H9 (cell line): ENCODE data around the gene SLC25A27. TPM values are rescaled to one million over a fixed set of nuclear protein-coding genes. Genes with fewer than 3 reads are reported as not detected.

Source experiments
- DNase-seq: peaks from one replicate; pipeline ENCODE4 v3.0.0-alpha.2; 2017
- H2AFZ ChIP-seq: one replicate; pipeline ENCODE4 v1.6.1; 2013; ENCODE audit warnings: mild to moderate bottlenecking, low read length, control low read depth, moderate library complexity
- H2AK5ac ChIP-seq: 2 replicates; pipeline ENCODE4 v1.6.1; 2013; ENCODE audit warnings: low read length, control low read depth, mixed read lengths; ENCODE audit not compliant: insufficient read length
- H2BK120ac ChIP-seq: one replicate; pipeline ENCODE4 v1.6.1; 2013; ENCODE audit warnings: low read depth, mild to moderate bottlenecking, low read length, control low read depth, inconsistent platforms; ENCODE audit not compliant: poor library complexity, severe bottlenecking
- H2BK12ac ChIP-seq: 2 replicates; pipeline ENCODE4 v1.6.1; 2013; ENCODE audit warnings: low read length, control low read depth, mixed read lengths, low read depth; ENCODE audit not compliant: insufficient read length
- H2BK15ac ChIP-seq: 2 replicates; pipeline ENCODE4 v1.6.1; 2013; ENCODE audit warnings: low read depth, low read length, control low read depth
- H2BK20ac ChIP-seq: one replicate; pipeline ENCODE4 v1.6.1; 2013; ENCODE audit warnings: low read depth, mild to moderate bottlenecking, low read length, control low read depth, inconsistent platforms; ENCODE audit not compliant: poor library complexity, severe bottlenecking
- H2BK5ac ChIP-seq: 2 replicates; pipeline ENCODE4 v1.6.1; 2013; ENCODE audit warnings: low read length, control low read depth, mixed read lengths; ENCODE audit not compliant: insufficient read length
- H3K14ac ChIP-seq: 2 replicates; pipeline ENCODE4 v1.6.1; 2013; ENCODE audit warnings: low read length, control low read depth; ENCODE audit not compliant: insufficient read depth
- H3K18ac ChIP-seq: 2 replicates; pipeline ENCODE4 v1.6.1; 2013; ENCODE audit warnings: low read depth, mild to moderate bottlenecking, mixed read lengths, low read length, control low read depth; ENCODE audit not compliant: insufficient read length
- H3K23ac ChIP-seq: 2 replicates; pipeline ENCODE4 v1.6.1; 2013; ENCODE audit warnings: low read length, control low read depth, mixed read lengths, low read depth; ENCODE audit not compliant: insufficient read length
- H3K23me2 ChIP-seq: 2 replicates; pipeline ENCODE4 v1.6.1; 2013; ENCODE audit warnings: low read depth, mild to moderate bottlenecking, mixed read lengths, low read length, control low read depth; ENCODE audit not compliant: insufficient read length, poor library complexity, severe bottlenecking
- H3K27ac ChIP-seq: 2 replicates; pipeline ENCODE4 v1.5.1; 2013; ENCODE audit warnings: low read length, control low read depth, mixed read lengths, low read depth; ENCODE audit not compliant: insufficient read length
- H3K27me3 ChIP-seq: 2 replicates; pipeline ENCODE4 v1.6.1; 2013; ENCODE audit warnings: low read length, control low read depth, inconsistent platforms; ENCODE audit not compliant: insufficient read depth
- H3K4ac ChIP-seq: 2 replicates; pipeline ENCODE4 v1.6.1; 2013; ENCODE audit warnings: low read depth, mild to moderate bottlenecking, control low read depth, inconsistent platforms, low read length, moderate library complexity
- H3K4me1 ChIP-seq: 2 replicates; pipeline ENCODE4 v1.6.1; 2013; ENCODE audit warnings: low read length, control low read depth, inconsistent platforms; ENCODE audit not compliant: insufficient read depth
- H3K4me2 ChIP-seq: 2 replicates; pipeline ENCODE4 v1.6.1; 2013; ENCODE audit warnings: low read length, control low read depth, mixed read lengths; ENCODE audit not compliant: insufficient read length, insufficient read depth
- H3K56ac ChIP-seq: 2 replicates; pipeline ENCODE4 v1.6.1; 2013; ENCODE audit warnings: low read depth, mild to moderate bottlenecking, mixed read lengths, low read length, control low read depth; ENCODE audit not compliant: insufficient read length
- H3K79me1 ChIP-seq: 2 replicates; pipeline ENCODE4 v1.6.1; 2013; ENCODE audit warnings: low read depth, mild to moderate bottlenecking, moderate library complexity, low read length, control low read depth, inconsistent platforms; ENCODE audit not compliant: insufficient read depth, poor library complexity, severe bottlenecking
- H3K79me2 ChIP-seq: 2 replicates; pipeline ENCODE4 v1.6.1; 2013; ENCODE audit warnings: low read length, control low read depth, inconsistent platforms; ENCODE audit not compliant: insufficient read depth
- H3K9ac ChIP-seq: 2 replicates; pipeline ENCODE4 v1.6.1; 2013; ENCODE audit warnings: low read length, control low read depth, mixed read lengths; ENCODE audit not compliant: insufficient read length; ENCODE audit errors: extremely low read depth
- H3K9me3 ChIP-seq: one replicate; pipeline ENCODE4 v1.6.1; 2013; ENCODE audit warnings: low read depth, low read length, inconsistent platforms; ENCODE audit not compliant: control insufficient read depth
- H3T11ph ChIP-seq: one replicate; pipeline ENCODE4 v1.6.1; 2013; ENCODE audit warnings: mild to moderate bottlenecking, low read length, control low read depth, inconsistent platforms
- H4K20me1 ChIP-seq: one replicate; pipeline ENCODE4 v1.6.1; 2013; ENCODE audit not compliant: control insufficient read depth, insufficient read length, insufficient read depth
- H4K5ac ChIP-seq: 2 replicates; pipeline ENCODE4 v1.6.1; 2013; ENCODE audit warnings: low read depth, mild to moderate bottlenecking, mixed read lengths, low read length, control low read depth; ENCODE audit not compliant: insufficient read length
- H4K8ac ChIP-seq: replicated peaks from 2 replicates; pipeline ENCODE4 v1.6.1; 2013; ENCODE audit warnings: low read length, control low read depth, mixed read lengths, low read depth; ENCODE audit not compliant: insufficient read length
- H4K91ac ChIP-seq: 2 replicates; pipeline ENCODE4 v1.6.1; 2013; ENCODE audit warnings: low read depth, mild to moderate bottlenecking, moderate library complexity, mixed read lengths, low read length, control low read depth; ENCODE audit not compliant: insufficient read length
- H3K27ac Mint-ChIP-seq, 3 experiments: 2 replicates in 2 of 3; 3 replicates in 1 of 3; pipeline ENCODE4 v1.8.0; 2020 to 2021; ENCODE audit warnings: mixed read lengths in 3 of 3, mild to moderate bottlenecking in 1 of 3, moderate library complexity in 1 of 3
- H3K27me3 Mint-ChIP-seq: 2 replicates; pipeline ENCODE4 v1.8.0; 2021; ENCODE audit warnings: low read depth, mild to moderate bottlenecking, moderate library complexity, mixed read lengths
- H3K36me3 Mint-ChIP-seq, 3 experiments: 2 replicates in 2 of 3; 3 replicates in 1 of 3; pipeline ENCODE4 v1.8.0; 2020 to 2021; ENCODE audit warnings: low read depth in 3 of 3, mixed read lengths in 3 of 3; ENCODE audit not compliant: insufficient read depth in 1 of 3
- H3K4me1 Mint-ChIP-seq, 2 experiments: 2 replicates each; pipeline ENCODE4 v1.8.0; 2020; ENCODE audit warnings: mixed read lengths in 2 of 2
- H3K4me3 Mint-ChIP-seq, 2 experiments: 2 replicates in 1 of 2; 3 replicates in 1 of 2; pipeline ENCODE4 v1.8.0; 2020 to 2021; ENCODE audit warnings: mild to moderate bottlenecking in 2 of 2, mixed read lengths in 2 of 2, moderate library complexity in 1 of 2
- H3K9me3 Mint-ChIP-seq, 2 experiments: 2 replicates in 1 of 2; 3 replicates in 1 of 2; pipeline ENCODE4 v1.8.0; 2020; ENCODE audit warnings: mild to moderate bottlenecking in 2 of 2, mixed read lengths in 2 of 2, moderate library complexity in 1 of 2
- CTCF ChIP-seq: fragments of 200-600 bp; sonication (generic); conservative IDR thresholded peaks from 3 replicates; pipeline ENCODE4 v1.8.0; 2021; ENCODE audit warnings: antibody characterized with exemption, mild to moderate bottlenecking
- WGBS: extraction: QIAGEN DNeasy Blood & Tissue Kit; methylation state at CpG from one replicate; pipeline ENCODE4 v1.1.7; 2013; ENCODE audit warnings: missing lambda C conversion rate, low lambda C conversion rate, mixed read lengths; ENCODE audit not compliant: insufficient read length; ENCODE audit errors: extremely low coverage; 5-methylcytosine and 5-hydroxymethylcytosine counted together
- total RNA-seq: library from RNA; stranded (reverse); gene quantifications from 2 replicates; pipeline ENCODE4 v1.2.1, GENCODE V29; 2021

The SLC25A27 gene
- total RNA-seq, 1 experiment from 2014 or later = 5.1 TPM

- H3K23me2 ChIP-seq = no peaks in the 10 kb centered on the region
- no peak overlapping the region for H3K4me2 ChIP-seq
- no peaks in the 10 kb centered on the region for H3K79me2 ChIP-seq
- H3K9me3 Mint-ChIP-seq = no peaks in the 10 kb centered on the region
- no peak overlapping the region for H4K5ac ChIP-seq
- H3T11ph ChIP-seq = no peak overlapping the region
- H3K79me1 ChIP-seq = no peaks in the 10 kb centered on the region
- H3K27me3 ChIP-seq = no peaks in the 10 kb centered on the region
- H3K56ac ChIP-seq = no peak overlapping the region
- no peak overlapping the region for H3K9ac ChIP-seq
- no peaks in the 10 kb centered on the region for H4K20me1 ChIP-seq
- H3K4me1 Mint-ChIP-seq = peaks cover 0 to 4% of the 10 kb centered on the region in 2 experiments; a peak in 1 of 4 replicates
- no peak overlapping the region for H4K8ac ChIP-seq
- no peak overlapping the region for H2AFZ ChIP-seq
- H2BK5ac ChIP-seq = no peak overlapping the region
- no peak overlapping the region for H3K27ac ChIP-seq
- no peak overlapping the region for H3K4ac ChIP-seq
- no peak overlapping the region for H2BK20ac ChIP-seq
- no peaks in the 10 kb centered on the region; the same call in 1 of the 2 replicates for H3K27me3 Mint-ChIP-seq
- TF ChIP-seq CTCF = peak; percentile 36; the same call in 2 of the 3 replicates
- no peak overlapping the region for H2BK12ac ChIP-seq
- no CpG with 5 or more reads among the region's 3 CpGs for WGBS
- no peaks in the 10 kb centered on the region for H3K4me1 ChIP-seq
- no peaks in the 10 kb centered on the region for H3K9me3 ChIP-seq
- DNase-seq = no peak
- no peak overlapping the region for H2BK15ac ChIP-seq
- H3K14ac ChIP-seq = no peak overlapping the region
- no peak overlapping the region for H4K91ac ChIP-seq
- H3K23ac ChIP-seq = no peak overlapping the region
- H3K36me3 Mint-ChIP-seq = no peaks in the 10 kb centered on the region
- no peak overlapping the region for H3K4me3 Mint-ChIP-seq
- H2BK120ac ChIP-seq = no peak overlapping the region
- H2AK5ac ChIP-seq = no peak overlapping the region
- H3K18ac ChIP-seq = no peak overlapping the region
- no peak overlapping the region for H3K27ac Mint-ChIP-seq
Observed at GRCh38 chr6:46704562-46704961, 51.8 kb downstream of the SLC25A27 start.
